Stimulated activated CD4-positive, alpha-beta T cell treated with anti-CD3 and anti-CD28 coated beads, Interleukin-4, amount 100 ng/mL, for 48 hours (primary cell): ENCODE measurements around the gene CENPU.
"Not testable (repeated sequence)": the region's sequence is repeated elsewhere in the genome, so short reads cannot be mapped to it uniquely, and the experiment has no call there.

Source experiments
- DNase-seq, 2 donors: peaks; one replicate each; pipeline ENCODE4 v3.0.0-alpha.2; 2020; ENCODE audit warnings: low read depth in 2 of 2

The CENPU gene

GRCh38 chr4:184664445-184665210 lies 69.3 kb downstream of the CENPU start:
- DNase-seq: no peak

GRCh38 chr4:184662236-184662635 lies 71.7 kb downstream of the CENPU start:
- no peak for DNase-seq

GRCh38 chr4:184660978-184661377 lies 72.9 kb downstream of the CENPU start:
- DNase-seq: no peak

GRCh38 chr4:184657820-184658219 lies 76.1 kb downstream of the CENPU start:
- DNase-seq: not testable (repeated sequence)

GRCh38 chr4:184657144-184657543 lies 76.8 kb downstream of the CENPU start:
- DNase-seq: no peak

- no peak for DNase-seq
Observed at GRCh38 chr4:184655889-184656869, 77.7 kb downstream of the CENPU start.

GRCh38 chr4:184653650-184654049 lies 80.2 kb downstream of the CENPU start:
- no peak for DNase-seq

- DNase-seq: not testable (repeated sequence)
Observed at GRCh38 chr4:184652681-184653080, 81.2 kb downstream of the CENPU start.

GRCh38 chr4:184651899-184652298 lies 82.0 kb downstream of the CENPU start:
- no peak for DNase-seq

- DNase-seq: no peak
Observed at GRCh38 chr4:184649971-184650855, 83.7 kb downstream of the CENPU start.

GRCh38 chr4:184649026-184649970 lies 84.6 kb downstream of the CENPU start, which contains the start of the genes CASP3 and PRIMPOL:
CASP3 (minus strand) TSS chr4:184649447; CDS start chr4:184638453, 10,994 bp downstream.
PRIMPOL (plus strand) TSS chr4:184649738; CDS start chr4:184657141, 7,403 bp downstream.
- DNase-seq: peak; percentile 94

GRCh38 chr4:184648313-184649025 lies 85.4 kb downstream of the CENPU start:
- DNase-seq: peak; percentile 19 to 23

- no peak for DNase-seq
Observed at GRCh38 chr4:184648054-184648312, 85.9 kb downstream of the CENPU start.

GRCh38 chr4:184647266-184648053 lies 86.4 kb downstream of the CENPU start:
- DNase-seq: no peak

GRCh38 chr4:184645904-184646610 lies 87.8 kb downstream of the CENPU start:
- no peak for DNase-seq

GRCh38 chr4:184644553-184645307 lies 89.2 kb downstream of the CENPU start:
- no peak for DNase-seq
